OCI-LY7 (cell line): ENCODE measurements around the gene EYA2. TPM values are rescaled to one million over a fixed set of nuclear protein-coding genes. Genes with fewer than 3 reads are reported as not detected.

Experiments used
- BruUV-seq: library from RNA; stranded (reverse); fragments of 400-500 nt; replicated peaks from 2 replicates; lab custom pipeline; 2021; lab: Mats Ljungman, UMichigan
- CTCF ChIA-PET: fragments of 300-600 bp; sonication (Branson Sonifier 250); formaldehyde crosslinking; loops from one replicate; lab custom pipeline; 2022; ENCODE audit warnings: antibody characterized with exemption; ENCODE audit not compliant: unreplicated experiment; lab: Charles Lee
- POLR2A ChIA-PET: fragments of 300-600 bp; sonication (Branson Sonifier 250); formaldehyde crosslinking; loops from one replicate; lab custom pipeline; 2022; ENCODE audit warnings: antibody characterized with exemption; lab: Charles Lee
- DNase-seq: peaks from one replicate; pipeline ENCODE4 v3.0.0-alpha.2; 2015; ENCODE audit warnings: low spot score
- H2AFZ ChIP-seq: fragments of 200-600 bp; sonication (generic), shearing (Covaris generic); 2 replicates; pipeline ENCODE4 v1.6.1; 2014; ENCODE audit warnings: mild to moderate bottlenecking, antibody characterized with exemption, low read length, moderate library complexity
- H3K27ac ChIP-seq: fragments of 200-600 bp; sonication (generic); 2 replicates; pipeline ENCODE4 v1.5.1; 2014; ENCODE audit warnings: mixed run types, low read depth, mild to moderate bottlenecking, moderate library complexity, low read length, inconsistent platforms; ENCODE audit not compliant: poor library complexity, severe bottlenecking
- H3K36me3 ChIP-seq: fragments of 200-600 bp; sonication (generic); 2 replicates; pipeline ENCODE4 v1.6.1; 2014; ENCODE audit warnings: mild to moderate bottlenecking, antibody characterized with exemption, low read length, moderate library complexity, mixed read lengths; ENCODE audit not compliant: insufficient read depth
- H3K4me1 ChIP-seq: fragments of 200-600 bp; sonication (generic); 2 replicates; pipeline ENCODE4 v1.5.1; 2014; ENCODE audit warnings: mild to moderate bottlenecking, low read length; ENCODE audit not compliant: insufficient read depth, poor library complexity, severe bottlenecking
- H3K4me2 ChIP-seq: fragments of 200-600 bp; sonication (generic); 2 replicates; pipeline ENCODE4 v1.6.1; 2014; ENCODE audit warnings: mild to moderate bottlenecking, low read length
- H3K4me3 ChIP-seq: fragments of 200-600 bp; sonication (generic); 2 replicates; pipeline ENCODE4 v1.5.1; 2014; ENCODE audit warnings: mild to moderate bottlenecking, low read depth, low read length; ENCODE audit not compliant: poor library complexity, severe bottlenecking
- H3K79me2 ChIP-seq: fragments of 200-600 bp; sonication (generic); 2 replicates; pipeline ENCODE4 v1.6.1; 2016; ENCODE audit warnings: low read depth, mild to moderate bottlenecking, low read length, moderate library complexity, mixed read lengths; ENCODE audit not compliant: insufficient read depth
- H3K9me2 ChIP-seq: fragments of 200-600 bp; sonication (generic); 2 replicates; pipeline ENCODE4 v1.6.1; 2016; ENCODE audit warnings: mild to moderate bottlenecking, low read length, mixed read lengths; ENCODE audit not compliant: insufficient read depth
- H3K9me3 ChIP-seq: fragments of 200-600 bp; sonication (generic); 2 replicates; pipeline ENCODE4 v1.6.1; 2014; ENCODE audit warnings: mild to moderate bottlenecking, mixed run types, low read length, mixed read lengths
- H4K20me1 ChIP-seq: fragments of 200-600 bp; sonication (generic); 2 replicates; pipeline ENCODE4 v1.6.1; 2014; ENCODE audit warnings: mild to moderate bottlenecking, antibody characterized with exemption, low read length, moderate library complexity, mixed read lengths; ENCODE audit not compliant: insufficient read depth
- CTCF ChIP-seq: fragments of 200-600 bp; sonication (generic); conservative IDR thresholded peaks from 2 replicates; pipeline ENCODE4 v1.5.1; 2014; ENCODE audit warnings: mild to moderate bottlenecking, antibody characterized with exemption, low read length, moderate library complexity, mixed read lengths
- EZH2phosphoT487 ChIP-seq: fragments of 200-600 bp; sonication (generic); IDR thresholded peaks from 2 replicates; pipeline ENCODE4 v1.6.1; 2018; ENCODE audit warnings: low read depth, borderline replicate concordance, mild to moderate bottlenecking, mixed run types, antibody characterized with exemption, low read length, moderate library complexity, mixed read lengths
- intact Hi-C: fragments of 100-400 bp; cut with micrococcal nuclease; formaldehyde crosslinking; loops from one replicate; pipeline ENCODE4 v1.10.0; 2022; ENCODE audit not compliant: unreplicated experiment
- total RNA-seq, 2 experiments: library from RNA; depleted of rRNA in 1 of 2; stranded (reverse); fragments of >200 nt in 1 of 2; shearing (Covaris generic) in 1 of 2; gene quantifications; 2 replicates each; pipeline ENCODE4 v1.2.3, GENCODE V29; 2014 to 2022

EYA2 gene
- total RNA-seq, 2 experiments from 2014 or later = not detected

- H3K9me3 ChIP-seq = peaks cover 24% of the 10 kb centered on the region
- no peak overlapping the region for H3K27ac ChIP-seq
- no peak overlapping the region for H3K4me2 ChIP-seq
- ChIA-PET CTCF (no interaction called here), POLR2A (interaction anchor here (0.7 kb wide), 1 partner anchor 162 kb away, joined by 3 read pairs; no protein-coding TSS in a partner anchor)
- H4K20me1 ChIP-seq = no peaks in the 10 kb centered on the region
- no peak for DNase-seq
- TF ChIP-seq EZH2phosphoT487 (no peak), CTCF (no peak)
- no peaks in the 10 kb centered on the region for H3K9me2 ChIP-seq
- H2AFZ ChIP-seq = no peak overlapping the region
- intact Hi-C loops = no loop called here
- H3K79me2 ChIP-seq = no peaks in the 10 kb centered on the region
- BruUV-seq = no TSS peak
- H3K4me1 ChIP-seq = no peaks in the 10 kb centered on the region
- H3K4me3 ChIP-seq = no peak overlapping the region
- H3K36me3 ChIP-seq = no peaks in the 10 kb centered on the region
Observed at GRCh38 chr20:47099825-47100441, 205.3 kb downstream of the EYA2 start.

GRCh38 chr20:47102629-47103028, 208.0 kb downstream of the EYA2 start:
- BruUV-seq = no TSS peak
- CTCF ChIA-PET = no interaction called here
- POLR2A ChIA-PET = no interaction called here
- no peak overlapping the region for H2AFZ ChIP-seq
- intact Hi-C loops = no loop called here
- no peak for DNase-seq
- H3K79me2 ChIP-seq = no peaks in the 10 kb centered on the region
- H3K27ac ChIP-seq = no peak overlapping the region
- H3K9me2 ChIP-seq = no peaks in the 10 kb centered on the region
- no peaks in the 10 kb centered on the region for H3K4me1 ChIP-seq
- H3K36me3 ChIP-seq = no peaks in the 10 kb centered on the region
- H3K9me3 ChIP-seq = 0 out of 2 replicates have a peak, but pooled peaks cover 14% of the 10 kb centered on the region
- H3K4me2 ChIP-seq = no peak overlapping the region
- no peaks in the 10 kb centered on the region for H4K20me1 ChIP-seq
- no peak overlapping the region for H3K4me3 ChIP-seq
- TF ChIP-seq CTCF (no peak), EZH2phosphoT487 (no peak)

- H3K4me1 ChIP-seq = no peaks in the 10 kb centered on the region
- no peak overlapping the region for H3K4me3 ChIP-seq
- no peak for TF ChIP-seq CTCF
- TF ChIP-seq EZH2phosphoT487 = no peak
- H3K4me2 ChIP-seq = no peak overlapping the region
- DNase-seq = no peak
- CTCF ChIA-PET = no interaction called here
- no peaks in the 10 kb centered on the region for H3K79me2 ChIP-seq
- no TSS peak for BruUV-seq
- POLR2A ChIA-PET = no interaction called here
- H3K27ac ChIP-seq = no peak overlapping the region
- H3K9me3 ChIP-seq = 0 out of 2 replicates have a peak, but pooled peaks cover 16% of the 10 kb centered on the region
- intact Hi-C loops = no loop called here
- no peak overlapping the region for H2AFZ ChIP-seq
- H4K20me1 ChIP-seq = no peaks in the 10 kb centered on the region
- no peaks in the 10 kb centered on the region for H3K36me3 ChIP-seq
- H3K9me2 ChIP-seq = no peaks in the 10 kb centered on the region
Observed at GRCh38 chr20:47106786-47107185, 212.1 kb downstream of the EYA2 start.
